Prostate gland (tissue), 2 donors: Measurements from ENCODE around the gene RSPH1. TPM values are rescaled to one million over a fixed set of nuclear protein-coding genes. Genes with fewer than 3 reads are reported as not detected.

Source experiments
- DNase-seq: peaks from one replicate; pipeline ENCODE4 v3.0.0-alpha.2; 2019; ENCODE audit warnings: low spot score
- H3K27ac ChIP-seq, 2 donors: fragments of 200-600 bp; sonication (generic); 2 replicates each; pipeline ENCODE4 v1.5.1; 2017 to 2019
- H3K27me3 ChIP-seq: fragments of 200-600 bp; sonication (generic); replicated peaks from 2 replicates; pipeline ENCODE4 v1.5.1; 2019; ENCODE audit not compliant: insufficient read depth
- H3K36me3 ChIP-seq, 2 donors: fragments of 200-600 bp; sonication (generic); 1 replicate in 1 of 2; 2 replicates in 1 of 2; pipeline versions ENCODE4 v1.5.1 to v1.8.1; 2017 to 2019
- H3K4me1 ChIP-seq: fragments of 200-600 bp; sonication (generic); replicated peaks from 2 replicates; pipeline ENCODE4 v1.5.1; 2019
- H3K4me3 ChIP-seq, 2 donors: fragments of 200-600 bp; sonication (generic); 2 replicates each; pipeline ENCODE4 v1.5.1; 2017 to 2019
- H3K9me3 ChIP-seq: fragments of 200-600 bp; sonication (generic); 2 replicates; pipeline ENCODE4 v1.5.1; 2017
- CTCF ChIP-seq, 4 experiments: fragments of 200-600 bp in 2 of 4; fragments of 450-650 bp in 2 of 4; sonication (generic) in 2 of 4; IDR thresholded peaks; 1 replicate in 3 of 4; 2 replicates in 1 of 4; pipeline ENCODE4 v1.5.1; 2016 to 2019; ENCODE audit warnings: antibody characterized with exemption in 4 of 4, mild to moderate bottlenecking in 2 of 4, moderate library complexity in 2 of 4
- POLR2A ChIP-seq: fragments of 450-650 bp; IDR thresholded peaks from one replicate; pipeline ENCODE4 v1.6.1; 2016; ENCODE audit warnings: antibody characterized with exemption, mild to moderate bottlenecking
- POLR2AphosphoS5 ChIP-seq: sonication (generic); formaldehyde crosslinking; IDR thresholded peaks from one replicate; pipeline ENCODE4 v1.6.1; 2017; ENCODE audit warnings: antibody characterized with exemption
- WGBS: methylation state at CpG from one replicate; pipeline ENCODE4 v1.1.5; 2018; 5-methylcytosine and 5-hydroxymethylcytosine counted together
- intact Hi-C: fragments of 100-400 bp; cut with DNase I; formaldehyde crosslinking; loops from one replicate; pipeline ENCODE4 v1.14.2; 2022
- total RNA-seq, 2 donors: library from RNA; depleted of rRNA; stranded (reverse); fragments of >200 nt; gene quantifications; one replicate each; pipeline ENCODE4 v1.1.0, GENCODE V29; 2016

The RSPH1 gene
- total RNA-seq, 2 donors from 2014 or later, result 1.6 to 2.6 TPM

- no peak for TF ChIP-seq POLR2A
- TF ChIP-seq CTCF (IDR thresholded peaks at IDR 0.05), result no peak
- H3K4me1 ChIP-seq, result no peaks in the 10 kb centered on the region
- H3K4me3 ChIP-seq, result no peak overlapping the region
- intact Hi-C loops, result no loop called here
- H3K27me3 ChIP-seq, result no peaks in the 10 kb centered on the region
- no peaks in the 10 kb centered on the region for H3K9me3 ChIP-seq
- no peaks in the 10 kb centered on the region for H3K36me3 ChIP-seq
- no peak for DNase-seq
- 73% methylated on average over 18 of the region's 18 CpGs for WGBS
- H3K27ac ChIP-seq, result no peak overlapping the region
These were observed 42.6 kb downstream of the RSPH1 start for GRCh38 chr21:42453224-42453985.

GRCh38 chr21:42452401-42453223 lies 43.4 kb downstream of the RSPH1 start:
- no peaks in the 10 kb centered on the region for H3K27me3 ChIP-seq
- WGBS, result 87% methylated on average over 22 of the region's 22 CpGs
- H3K27ac ChIP-seq, result no peak overlapping the region
- no peaks in the 10 kb centered on the region for H3K4me1 ChIP-seq
- no peak for TF ChIP-seq CTCF (IDR thresholded peaks at IDR 0.05)
- TF ChIP-seq POLR2AphosphoS5, result no peak
- TF ChIP-seq POLR2A, result no peak
- H3K36me3 ChIP-seq, result no peaks in the 10 kb centered on the region
- intact Hi-C loops, result no loop called here
- H3K4me3 ChIP-seq, result no peak overlapping the region
- no peaks in the 10 kb centered on the region for H3K9me3 ChIP-seq
- DNase-seq, result no peak

GRCh38 chr21:42451941-42452340 lies 44.1 kb downstream of the RSPH1 start:
- intact Hi-C loops, result no loop called here

GRCh38 chr21:42448686-42449085 lies 47.3 kb downstream of the RSPH1 start:
- no peak for DNase-seq
- H3K36me3 ChIP-seq, result no peaks in the 10 kb centered on the region
- 66% methylated on average over 3 of the region's 3 CpGs for WGBS
- no peak overlapping the region for H3K4me3 ChIP-seq
- no peaks in the 10 kb centered on the region for H3K4me1 ChIP-seq
- no peak for TF ChIP-seq POLR2AphosphoS5
- TF ChIP-seq POLR2A, result no peak
- TF ChIP-seq CTCF (IDR thresholded peaks at IDR 0.05), result no peak
- no peaks in the 10 kb centered on the region for H3K9me3 ChIP-seq
- H3K27me3 ChIP-seq, result no peaks in the 10 kb centered on the region
- intact Hi-C loops, result loop anchor here (5.0 kb wide), 1 partner anchor 301 kb away; no protein-coding TSS in a partner anchor
- no peak overlapping the region for H3K27ac ChIP-seq

More at GRCh38 chr21:42451941-42452340, 44.1 kb downstream of the RSPH1 start:
- DNase-seq, result no peak
- Histone ChIP-seq H3K27ac (no peak overlapping the region), H3K4me3 (no peak overlapping the region), H3K4me1 (no peaks in the 10 kb centered on the region), H3K36me3 (no peaks in the 10 kb centered on the region), H3K9me3 (no peaks in the 10 kb centered on the region), H3K27me3 (no peaks in the 10 kb centered on the region)
- WGBS, result 90% methylated on average over 9 of the region's 9 CpGs
- TF ChIP-seq POLR2AphosphoS5 (no peak), POLR2A (no peak), CTCF (IDR thresholded peaks at IDR 0.05) (no peak)
